Natural killer cell treated with Interleukin-12 subunit alpha and Interleukin-12 subunit beta and Interleukin-15 and Interleukin-18, amount 100 ng/mL, for 72 hours (primary cell): ENCODE data around the gene TAF11L6. TPM values are rescaled to one million over a fixed set of nuclear protein-coding genes. Genes with fewer than 3 reads are reported as not detected.
"Not testable (repeated sequence)": the region's sequence is repeated elsewhere in the genome, so short reads cannot be mapped to it uniquely, and the experiment has no call there.

ENCODE experiments used
- ATAC-seq, 2 donors: fragments of 150-1000 bp; cut with Tn5 transposase in 1 of 2; sonication (Bioruptor Pico), chemical (Tn5 transposase) in 1 of 2; 2 replicates each; pipeline ENCODE4 v1.10.0; 2021
- DNase-seq: peaks from one replicate; pipeline ENCODE4 v3.0.0; 2022; ENCODE audit warnings: low spot score
- H3K27ac Mint-ChIP-seq, 2 donors: 1 replicate in 1 of 2; 2 replicates in 1 of 2; pipeline ENCODE4 v1.8.0; 2022; ENCODE audit warnings: mixed read lengths in 2 of 2, mild to moderate bottlenecking in 1 of 2, moderate library complexity in 1 of 2
- H3K27me3 Mint-ChIP-seq, 2 donors: 1 replicate in 1 of 2; 2 replicates in 1 of 2; pipeline ENCODE4 v1.8.0; 2022; ENCODE audit warnings: mixed read lengths in 2 of 2
- H3K36me3 Mint-ChIP-seq: one replicate; pipeline ENCODE4 v1.8.0; 2022; ENCODE audit warnings: mixed read lengths
- H3K4me1 Mint-ChIP-seq, 2 donors: 1 replicate in 1 of 2; 2 replicates in 1 of 2; pipeline ENCODE4 v1.8.0; 2022; ENCODE audit warnings: low read depth in 2 of 2, mixed read lengths in 2 of 2, mild to moderate bottlenecking in 1 of 2
- H3K4me3 Mint-ChIP-seq: one replicate; pipeline ENCODE4 v1.8.0; 2022; ENCODE audit warnings: mixed read lengths
- H3K9me3 Mint-ChIP-seq: 2 replicates; pipeline ENCODE4 v1.8.0; 2022; ENCODE audit warnings: mixed read lengths
- total RNA-seq, 2 donors: library from RNA; stranded (reverse); gene quantifications; one replicate each; pipeline ENCODE4 v1.2.3, GENCODE V29; 2022

TAF11L6 gene
- total RNA-seq, 2 donors from 2014 or later, result not detected

DNA sequence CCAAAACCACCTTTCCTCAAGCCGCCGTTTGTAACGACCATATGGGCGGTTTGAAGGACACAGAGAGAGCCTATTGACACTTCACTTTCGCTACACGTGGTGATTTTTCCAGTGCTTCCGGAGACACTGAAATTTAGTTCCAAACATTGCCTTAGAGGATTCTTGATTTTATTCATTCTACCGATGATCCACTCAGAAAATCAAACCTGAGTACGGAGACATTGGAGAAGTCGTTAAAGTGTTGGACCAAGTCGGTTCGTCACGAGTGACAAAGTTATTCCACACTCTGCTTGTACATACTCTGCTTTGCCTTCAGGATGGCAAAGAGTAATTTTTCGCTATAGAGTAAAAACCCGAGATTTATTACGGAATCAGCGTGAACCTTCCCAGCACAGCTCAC is 2.0 kb upstream of the TAF11L6 start:
- not testable (repeated sequence) for H3K27ac Mint-ChIP-seq, H3K4me3 Mint-ChIP-seq, H3K36me3 Mint-ChIP-seq, ATAC-seq, H3K27me3 Mint-ChIP-seq, H3K4me1 Mint-ChIP-seq, H3K9me3 Mint-ChIP-seq
- DNase-seq, result peak; percentile 69

Other genes starting within 250 kb of the TAF11L6 start
- not detected for gene TAF11L2, start 30.4 kb upstream of the TAF11L6 start, total RNA-seq
- gene TAF11L3, start 10.3 kb upstream of the TAF11L6 start, total RNA-seq, result not detected
- not detected for gene TAF11L4, start 6.9 kb upstream of the TAF11L6 start, total RNA-seq
- gene TAF11L5, start 3.4 kb upstream of the TAF11L6 start, total RNA-seq, result not detected
- not detected for gene TAF11L7, start 57.1 kb downstream of the TAF11L6 start, total RNA-seq
- not detected for gene TAF11L8, start 62.3 kb downstream of the TAF11L6 start, total RNA-seq
- not detected for gene TAF11L9, start 65.7 kb downstream of the TAF11L6 start, total RNA-seq
- not detected for gene TAF11L10, start 69.2 kb downstream of the TAF11L6 start, total RNA-seq
- gene TAF11L11, start 75.5 kb downstream of the TAF11L6 start, total RNA-seq, result not detected
- not detected for gene TAF11L12, start 81.7 kb downstream of the TAF11L6 start, total RNA-seq
- gene TAF11L13, start 103.4 kb downstream of the TAF11L6 start, total RNA-seq, result not detected
- not detected for gene TAF11L14, start 105.8 kb downstream of the TAF11L6 start, total RNA-seq